Measurements from ENCODE around the gene HSPG2.

Gene HSPG2

GRCh38 chr1:21863981-21864380 lies 73.1 kb downstream of the HSPG2 start:
- DNase-seq (ENCODE audit: low read depth in 1 of 2, low spot score in 1 of 2): no peak
- Histone ChIP-seq H3K4me3 (replicated peaks; ENCODE audit: insufficient read depth, low read length) (no peak overlapping the region), H3K27ac (replicated peaks) (no peak overlapping the region), H3K27me3 (ENCODE audit: insufficient read depth, poor library complexity, severe bottlenecking) (no peaks in the 10 kb centered on the region)
- TF ChIP-seq GABPA (IDR thresholded peaks at IDR 0.05; ENCODE audit: low read depth): no peak
- TF ChIP-seq, protein P1, sequence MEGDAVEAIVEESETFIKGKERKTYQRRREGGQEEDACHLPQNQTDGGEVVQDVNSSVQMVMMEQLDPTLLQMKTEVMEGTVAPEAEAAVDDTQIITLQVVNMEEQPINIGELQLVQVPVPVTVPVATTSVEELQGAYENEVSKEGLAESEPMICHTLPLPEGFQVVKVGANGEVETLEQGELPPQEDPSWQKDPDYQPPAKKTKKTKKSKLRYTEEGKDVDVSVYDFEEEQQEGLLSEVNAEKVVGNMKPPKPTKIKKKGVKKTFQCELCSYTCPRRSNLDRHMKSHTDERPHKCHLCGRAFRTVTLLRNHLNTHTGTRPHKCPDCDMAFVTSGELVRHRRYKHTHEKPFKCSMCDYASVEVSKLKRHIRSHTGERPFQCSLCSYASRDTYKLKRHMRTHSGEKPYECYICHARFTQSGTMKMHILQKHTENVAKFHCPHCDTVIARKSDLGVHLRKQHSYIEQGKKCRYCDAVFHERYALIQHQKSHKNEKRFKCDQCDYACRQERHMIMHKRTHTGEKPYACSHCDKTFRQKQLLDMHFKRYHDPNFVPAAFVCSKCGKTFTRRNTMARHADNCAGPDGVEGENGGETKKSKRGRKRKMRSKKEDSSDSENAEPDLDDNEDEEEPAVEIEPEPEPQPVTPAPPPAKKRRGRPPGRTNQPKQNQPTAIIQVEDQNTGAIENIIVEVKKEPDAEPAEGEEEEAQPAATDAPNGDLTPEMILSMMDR (IDR thresholded peaks at IDR 0.05; ENCODE audit: insufficient read depth, low read length): no peak
- no peak for TF ChIP-seq SPI1 (IDR thresholded peaks at IDR 0.05; ENCODE audit: borderline replicate concordance, low read depth)
- TF ChIP-seq POLR2AphosphoS5 (IDR thresholded peaks at IDR 0.05; ENCODE audit: low read depth): no peak
- TF ChIP-seq REST (IDR thresholded peaks at IDR 0.05; ENCODE audit: insufficient replicate concordance, low read depth): no peak

- TF ChIP-seq POLR2AphosphoS5 (IDR thresholded peaks at IDR 0.05; ENCODE audit: low read depth) (no peak), REST (IDR thresholded peaks at IDR 0.05; ENCODE audit: insufficient replicate concordance, low read depth) (no peak), SPI1 (IDR thresholded peaks at IDR 0.05; ENCODE audit: borderline replicate concordance, low read depth) (no peak), GABPA (IDR thresholded peaks at IDR 0.05; ENCODE audit: low read depth) (no peak)
- TF ChIP-seq, protein P1 (IDR thresholded peaks at IDR 0.05; ENCODE audit: insufficient read depth, low read length): no peak
- no peak for DNase-seq (ENCODE audit: low read depth in 1 of 2, low spot score in 1 of 2)
- no peak overlapping the region for H3K27ac ChIP-seq (replicated peaks)
- no peaks in the 10 kb centered on the region for H3K27me3 ChIP-seq (ENCODE audit: insufficient read depth, poor library complexity, severe bottlenecking)
- no peak overlapping the region for H3K4me3 ChIP-seq (replicated peaks; ENCODE audit: insufficient read depth, low read length)
Observed at GRCh38 chr1:21861602-21862429, 75.3 kb downstream of the HSPG2 start.

GRCh38 chr1:21860971-21861370 lies 76.1 kb downstream of the HSPG2 start:
- Histone ChIP-seq H3K4me3 (replicated peaks; ENCODE audit: insufficient read depth, low read length) (no peak overlapping the region), H3K27me3 (ENCODE audit: insufficient read depth, poor library complexity, severe bottlenecking) (no peaks in the 10 kb centered on the region), H3K27ac (replicated peaks) (no peak overlapping the region)
- TF ChIP-seq POLR2AphosphoS5 (IDR thresholded peaks at IDR 0.05; ENCODE audit: low read depth) (no peak), GABPA (IDR thresholded peaks at IDR 0.05; ENCODE audit: low read depth) (no peak), REST (IDR thresholded peaks at IDR 0.05; ENCODE audit: insufficient replicate concordance, low read depth) (no peak), SPI1 (IDR thresholded peaks at IDR 0.05; ENCODE audit: borderline replicate concordance, low read depth) (no peak)
- TF ChIP-seq, protein P1 (IDR thresholded peaks at IDR 0.05; ENCODE audit: insufficient read depth, low read length): no peak
- no peak for DNase-seq (ENCODE audit: low read depth in 1 of 2, low spot score in 1 of 2)
